ENCODE measurements around the gene DIP2B.
"Not testable (repeated sequence)": the region's sequence is repeated elsewhere in the genome, so short reads cannot be mapped to it uniquely, and the experiment has no call there.

Gene DIP2B

DNA sequence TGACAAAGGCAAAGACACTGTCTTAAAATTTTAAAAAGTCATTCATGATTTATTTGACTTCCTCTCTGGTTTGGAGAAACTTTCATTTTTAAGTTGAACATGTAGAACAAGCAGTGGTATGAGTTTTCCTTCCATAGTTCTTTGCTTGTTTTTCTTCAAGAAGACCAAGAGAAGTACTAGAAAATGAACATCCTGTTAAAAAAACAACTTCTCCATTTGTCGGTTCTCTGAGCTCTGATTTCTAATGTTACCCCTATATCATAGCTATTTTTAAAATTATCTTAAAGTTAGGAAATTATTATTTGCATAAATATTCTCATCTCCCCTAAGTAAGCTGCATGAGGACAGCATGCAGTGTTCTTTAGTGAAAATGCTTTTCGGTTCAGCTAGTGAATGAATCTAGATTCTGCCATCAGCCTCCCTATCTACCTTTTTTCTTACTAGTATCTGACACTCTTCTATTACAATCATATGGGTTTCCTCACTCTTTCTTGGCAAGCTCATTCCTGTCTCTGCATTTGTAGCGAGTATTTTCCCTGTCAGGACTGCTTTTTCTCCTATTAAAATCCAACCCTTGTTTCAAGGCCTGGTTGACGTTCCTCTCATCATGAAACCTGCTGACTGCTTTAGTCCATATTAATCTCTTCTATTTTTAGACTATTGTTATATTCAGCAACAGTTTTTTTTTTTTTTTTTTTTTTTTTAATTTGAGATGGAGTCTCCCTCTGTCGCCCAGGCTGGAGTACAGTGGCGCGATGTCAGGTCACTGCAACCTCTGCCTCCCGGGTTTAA is 15.8 kb downstream of the DIP2B start:
- in situ Hi-C loops (cut with MboI; ENCODE audit: low sequenced_read_pairs) = no loop called here

GRCh38 chr12:50521781-50522180 is 17.0 kb downstream of the DIP2B start:
- in situ Hi-C loops (cut with MboI; ENCODE audit: low sequenced_read_pairs) = not testable (repeated sequence)

GRCh38 chr12:50523772-50524171 is 19.0 kb downstream of the DIP2B start:
- in situ Hi-C loops (cut with MboI; ENCODE audit: low sequenced_read_pairs) = no loop called here

DNA sequence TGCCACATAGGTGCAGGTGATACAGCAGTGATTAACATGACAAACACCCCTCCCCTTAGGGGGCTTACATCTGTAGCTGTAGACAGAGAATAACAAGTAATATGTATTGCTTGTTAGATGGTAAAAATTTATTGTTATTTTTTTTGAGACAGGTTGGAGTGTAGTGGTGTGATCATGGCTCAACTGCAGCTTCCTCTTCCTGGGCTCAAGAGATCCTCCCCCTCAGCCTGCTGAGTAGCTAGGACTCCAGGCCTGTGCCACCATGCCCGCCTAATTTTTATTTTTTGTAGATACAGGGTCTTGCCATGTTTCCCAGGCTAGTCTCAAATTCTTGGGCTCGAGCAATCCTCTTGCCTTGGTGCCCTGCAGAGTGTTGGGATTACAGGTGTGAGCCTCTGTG is 19.8 kb downstream of the DIP2B start:
- in situ Hi-C loops (cut with MboI; ENCODE audit: low sequenced_read_pairs) = no loop called here

- in situ Hi-C loops (cut with MboI; ENCODE audit: low sequenced_read_pairs) = no loop called here
These were observed 20.6 kb downstream of the DIP2B start for GRCh38 chr12:50525422-50525821.

DNA sequence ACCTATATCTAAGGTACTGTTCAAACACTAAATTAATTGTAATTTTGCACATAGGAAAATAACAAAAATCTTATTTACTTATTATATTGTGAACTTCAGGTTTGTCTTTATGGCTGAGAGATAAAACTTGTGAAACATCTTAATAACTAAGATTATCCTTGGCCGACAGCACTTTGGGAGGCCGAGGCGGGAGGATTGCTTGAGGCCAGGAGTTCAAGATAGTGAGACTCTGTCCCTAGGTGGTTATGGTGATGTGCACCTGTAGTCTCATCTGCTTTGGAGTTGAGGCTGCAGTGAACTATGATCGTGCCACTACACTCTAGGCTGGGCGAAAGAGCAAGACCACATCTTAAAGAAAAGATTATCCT is 22.6 kb downstream of the DIP2B start:
- in situ Hi-C loops (cut with MboI; ENCODE audit: low sequenced_read_pairs) = no loop called here

DNA sequence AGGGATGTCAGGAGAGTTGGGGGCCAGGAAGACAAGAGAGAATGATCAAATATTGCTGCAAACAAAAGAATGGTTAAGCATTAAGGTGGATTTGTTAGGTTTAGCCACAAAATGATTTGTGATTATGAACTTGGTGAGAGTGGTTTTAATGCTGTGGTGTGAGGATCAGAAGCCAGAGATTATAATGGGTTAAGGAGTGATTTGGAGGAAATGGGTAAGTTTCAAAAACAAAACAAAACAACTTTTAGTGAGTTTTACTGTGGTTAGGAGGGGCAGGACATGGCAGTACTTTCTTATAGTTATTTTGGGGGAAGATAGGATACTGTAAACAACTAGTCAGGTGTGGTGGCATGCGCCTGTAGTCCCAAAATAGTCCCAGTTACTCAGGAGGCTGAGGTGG is 24.0 kb downstream of the DIP2B start:
- in situ Hi-C loops (cut with MboI; ENCODE audit: low sequenced_read_pairs) = no loop called here

DNA sequence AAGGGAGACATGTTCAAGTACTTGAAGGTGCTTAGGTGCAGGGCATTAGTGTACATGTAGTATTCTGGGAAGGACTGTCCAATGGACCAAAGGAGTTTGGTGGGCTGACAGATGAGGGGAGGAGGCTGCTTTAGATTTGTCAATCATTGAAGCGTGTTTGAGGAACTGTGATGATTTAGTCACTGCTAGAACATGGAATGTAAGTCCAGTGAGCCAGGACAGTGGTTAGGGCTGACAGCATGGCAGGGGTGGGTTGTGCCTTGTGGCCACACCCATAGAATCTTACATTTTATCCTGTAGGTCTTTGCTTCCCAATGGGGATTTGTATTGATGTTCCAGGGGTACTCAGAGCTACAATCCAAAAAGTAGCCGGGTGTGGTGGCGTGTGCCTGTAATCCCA is 24.6 kb downstream of the DIP2B start:
- in situ Hi-C loops (cut with MboI; ENCODE audit: low sequenced_read_pairs) = no loop called here

GRCh38 chr12:50530532-50530931 is 25.7 kb downstream of the DIP2B start:
- in situ Hi-C loops (cut with MboI; ENCODE audit: low sequenced_read_pairs) = no loop called here

GRCh38 chr12:50533203-50533584 is 28.4 kb downstream of the DIP2B start:
- in situ Hi-C loops (cut with MboI; ENCODE audit: low sequenced_read_pairs) = no loop called here

- in situ Hi-C loops (cut with MboI; ENCODE audit: low sequenced_read_pairs) = no loop called here
These were observed 29.2 kb downstream of the DIP2B start for GRCh38 chr12:50533971-50534370.

- in situ Hi-C loops (cut with MboI; ENCODE audit: low sequenced_read_pairs) = no loop called here
These were observed 32.2 kb downstream of the DIP2B start for GRCh38 chr12:50536831-50537537.

- in situ Hi-C loops (cut with MboI; ENCODE audit: low sequenced_read_pairs) = no loop called here
These were observed 32.7 kb downstream of the DIP2B start for GRCh38 chr12:50537538-50537919.

DNA sequence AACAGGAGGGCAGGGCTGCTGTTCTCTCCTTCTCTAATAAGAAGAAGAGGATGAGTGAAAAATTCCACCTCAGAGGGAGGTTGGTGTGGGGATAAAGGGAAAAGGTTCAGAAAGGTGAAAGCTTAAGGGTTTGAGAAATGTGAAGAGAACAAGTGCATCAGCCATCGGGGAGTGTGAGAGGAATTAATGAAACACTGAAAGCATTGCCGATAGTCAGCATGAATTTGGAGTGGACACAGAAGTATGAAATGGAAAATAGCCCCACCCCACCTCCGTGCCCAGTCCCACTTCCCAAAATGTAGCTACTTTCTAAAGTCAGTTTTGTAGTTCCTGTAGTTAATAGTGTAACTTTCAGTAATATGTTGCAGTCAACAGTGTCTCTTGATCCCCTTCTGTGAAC is 33.4 kb downstream of the DIP2B start:
- in situ Hi-C loops (cut with MboI; ENCODE audit: low sequenced_read_pairs) = no loop called here

DNA sequence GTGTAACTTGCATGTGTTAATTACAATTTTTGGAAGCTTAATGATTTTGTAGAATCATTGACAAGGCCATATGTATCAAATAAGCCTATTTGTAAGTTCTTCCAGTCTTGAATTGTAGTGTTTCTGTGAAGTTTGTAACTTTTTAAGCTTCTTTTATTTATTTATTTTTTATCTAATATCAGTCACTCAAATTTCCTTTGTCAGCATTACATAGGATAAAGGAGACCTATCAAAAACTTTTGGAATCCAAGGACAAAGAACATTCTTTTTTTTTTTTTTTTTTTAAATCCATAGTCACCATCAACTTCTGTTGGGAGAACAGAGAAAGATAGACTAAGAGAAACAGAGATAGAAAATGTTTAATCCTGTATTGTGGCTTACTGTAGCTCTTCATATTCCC is 36.4 kb downstream of the DIP2B start:
- in situ Hi-C loops (cut with MboI; ENCODE audit: low sequenced_read_pairs) = no loop called here

GRCh38 chr12:50542448-50542847 is 37.7 kb downstream of the DIP2B start:
- in situ Hi-C loops (cut with MboI; ENCODE audit: low sequenced_read_pairs) = no loop called here

- in situ Hi-C loops (cut with MboI; ENCODE audit: low sequenced_read_pairs) = not testable (repeated sequence)
These were observed 38.4 kb downstream of the DIP2B start for GRCh38 chr12:50543188-50543587.

DNA sequence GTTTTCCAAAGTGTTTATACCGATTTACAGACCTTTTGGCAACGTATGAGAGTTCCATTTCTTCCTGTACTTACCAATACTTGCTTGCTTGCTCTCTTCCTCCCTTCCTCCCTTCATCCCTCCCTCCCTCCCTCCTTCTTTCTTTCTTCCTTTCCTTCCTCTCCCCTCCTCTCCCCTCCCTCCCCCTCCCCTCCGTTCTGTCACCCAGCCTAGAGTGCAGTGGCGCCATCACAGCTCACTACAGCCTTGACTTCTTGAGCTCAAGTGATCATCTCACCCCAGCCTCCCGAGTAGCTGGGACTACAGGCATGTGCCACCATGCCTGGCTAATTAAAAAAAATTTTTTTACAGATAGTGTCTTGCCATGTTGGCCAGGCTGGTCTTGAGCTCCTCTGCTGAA is 40.4 kb downstream of the DIP2B start:
- in situ Hi-C loops (cut with MboI; ENCODE audit: low sequenced_read_pairs) = no loop called here

GRCh38 chr12:50545786-50546185 is 41.0 kb downstream of the DIP2B start:
- in situ Hi-C loops (cut with MboI; ENCODE audit: low sequenced_read_pairs) = no loop called here

GRCh38 chr12:50546441-50547318 is 41.9 kb downstream of the DIP2B start:
- in situ Hi-C loops (cut with MboI; ENCODE audit: low sequenced_read_pairs) = no loop called here

GRCh38 chr12:50547742-50548141 is 43.0 kb downstream of the DIP2B start:
- in situ Hi-C loops (cut with MboI; ENCODE audit: low sequenced_read_pairs) = no loop called here

- in situ Hi-C loops (cut with MboI; ENCODE audit: low sequenced_read_pairs) = no loop called here
These were observed 45.1 kb downstream of the DIP2B start for GRCh38 chr12:50549885-50550284.
